Panc1 (cell line): ENCODE measurements around the gene ITPKC. TPM values are rescaled to one million over a fixed set of nuclear protein-coding genes. Genes with fewer than 3 reads are reported as not detected.

Source experiments
- ATAC-seq: fragments of 200-7000 bp; cut with Tn5 transposase; 2 replicates; pipeline ENCODE4 v1.9.1; 2020; ENCODE audit warnings: mild to moderate bottlenecking, moderate library complexity
- BruUV-seq: library from RNA; stranded (reverse); fragments of 400-500 nt; replicated peaks from 2 replicates; lab custom pipeline; 2021; lab: Mats Ljungman, UMichigan
- CTCF ChIA-PET: fragments of 300-600 bp; sonication (Branson Sonifier 250); formaldehyde crosslinking; loops from one replicate; lab custom pipeline; 2022; ENCODE audit warnings: antibody characterized with exemption; lab: Charles Lee
- POLR2A ChIA-PET: fragments of 300-600 bp; sonication (Branson Sonifier 250); formaldehyde crosslinking; loops from one replicate; lab custom pipeline; 2022; ENCODE audit warnings: antibody characterized with exemption; lab: Charles Lee
- DNase-seq: peaks from one replicate; pipeline ENCODE4 v3.0.0-alpha.2; 2010; ENCODE audit warnings: low read depth, low spot score
- H3K27ac ChIP-seq: 2 replicates; pipeline ENCODE4 v1.5.1; 2011; ENCODE audit warnings: mild to moderate bottlenecking, low read length, inconsistent platforms
- H3K27me3 ChIP-seq: fragments of 200-500 bp; sonication (Bioruptor generic); 2 replicates; pipeline ENCODE4 v1.6.0; 2014; ENCODE audit warnings: low read length, inconsistent platforms; ENCODE audit not compliant: control insufficient read depth, insufficient read depth
- H3K36me3 ChIP-seq: fragments of 200-500 bp; sonication (Bioruptor generic); 2 replicates; pipeline ENCODE4 v1.5.1; 2014; ENCODE audit warnings: inconsistent platforms, mild to moderate bottlenecking, low read length, moderate library complexity; ENCODE audit not compliant: control insufficient read depth, insufficient read depth
- H3K4me1 ChIP-seq: 2 replicates; pipeline ENCODE4 v1.5.1; 2011; ENCODE audit warnings: inconsistent platforms, mild to moderate bottlenecking, low read length, moderate library complexity; ENCODE audit not compliant: control insufficient read depth, insufficient read depth
- H3K4me3 ChIP-seq, 2 experiments: 2 replicates each; pipeline ENCODE4 v1.5.1; 2011 to 2012; ENCODE audit warnings: low read depth in 2 of 2, low read length in 2 of 2, mild to moderate bottlenecking in 2 of 2, inconsistent platforms in 1 of 2, moderate library complexity in 1 of 2
- H3K9me3 ChIP-seq: fragments of 200-500 bp; sonication (Bioruptor generic); 2 replicates; pipeline ENCODE4 v1.5.1; 2014; ENCODE audit warnings: low read depth, mild to moderate bottlenecking, inconsistent platforms, low read length, moderate library complexity; ENCODE audit not compliant: control insufficient read depth, insufficient read depth
- POLR2AphosphoS5 ChIP-seq: IDR thresholded peaks from 2 replicates; pipeline ENCODE4 v1.6.1; 2012; ENCODE audit warnings: mild to moderate bottlenecking, low read depth, low read length, moderate library complexity
- SIN3A ChIP-seq: IDR thresholded peaks from 2 replicates; pipeline ENCODE4 v1.6.1; 2012; ENCODE audit warnings: low read depth, mild to moderate bottlenecking, low read length, moderate library complexity, borderline replicate concordance; ENCODE audit not compliant: insufficient read depth
- TCF7L2 ChIP-seq: IDR thresholded peaks from 2 replicates; pipeline ENCODE4 v1.6.1; 2011; ENCODE audit warnings: mild to moderate bottlenecking, low read depth, low read length, inconsistent platforms
- in situ Hi-C: cut with HindIII; loops from 2 replicates; pipeline ENCODE4 v1.10.0; 2016; ENCODE audit warnings: low sequenced_read_pairs, low pct_unique_long_range_greater_than_20kb
- intact Hi-C: fragments of 100-400 bp; cut with micrococcal nuclease; formaldehyde crosslinking; loops from one replicate; pipeline ENCODE4 v1.10.0; 2022; ENCODE audit not compliant: unreplicated experiment
- total RNA-seq: library from RNA; stranded (reverse); gene quantifications from one replicate; pipeline ENCODE4 v1.2.1, GENCODE V29; 2021; ENCODE audit not compliant: unreplicated experiment
- TF ChIP-seq, protein P1 (sequence below), 2 experiments: IDR thresholded peaks; 2 replicates each; pipeline ENCODE4 v1.6.1; 2011 to 2012; ENCODE audit warnings: low read depth in 2 of 2, control low read depth in 1 of 2, low read length in 1 of 2, mild to moderate bottlenecking in 1 of 2, moderate library complexity in 1 of 2; ENCODE audit not compliant: insufficient read depth in 1 of 2
- TF ChIP-seq, protein P2 (sequence below): fragments of 450-650 bp; IDR thresholded peaks from 2 replicates; pipeline ENCODE4 v1.5.1; 2017; ENCODE audit warnings: mild to moderate bottlenecking

The ITPKC gene
- total RNA-seq, 1 experiment from 2014 or later, result 7.2 TPM

DNA sequence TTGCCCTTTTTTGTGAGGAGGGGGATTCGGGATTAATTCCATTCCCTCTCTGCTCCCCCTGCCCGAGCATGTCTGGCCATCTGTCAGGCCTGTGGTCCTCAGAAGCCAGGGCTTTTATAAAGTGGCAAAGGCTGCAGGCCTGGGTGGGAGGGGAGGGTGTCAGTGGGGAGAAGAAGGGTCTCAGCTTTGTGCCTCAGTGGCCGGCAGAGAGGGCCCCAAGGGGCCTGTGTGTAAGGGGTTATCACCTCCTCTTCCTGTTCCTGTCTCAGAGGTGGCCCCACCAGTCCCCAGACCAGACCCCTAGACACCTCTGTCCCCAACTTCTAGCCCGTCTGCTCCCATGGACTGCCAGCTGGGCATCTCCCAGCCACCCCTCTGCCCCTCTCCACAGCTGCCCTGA is 23.0 kb upstream of the ITPKC start:
- intact Hi-C loops, result no loop called here
- ChIA-PET POLR2A (no interaction called here), CTCF (no interaction called here)
- Histone ChIP-seq H3K36me3 (no peaks in the 10 kb centered on the region), H3K4me1 (peaks cover 9% of the 10 kb centered on the region), H3K27ac (no peak overlapping the region), H3K4me3 (no peak overlapping the region), H3K27me3 (no peaks in the 10 kb centered on the region), H3K9me3 (no peaks in the 10 kb centered on the region)
- no TSS peak for BruUV-seq
- in situ Hi-C loops, result no loop called here
- ATAC-seq (no peak), DNase-seq (no peak)
- TF ChIP-seq TCF7L2, result no peak

DNA sequence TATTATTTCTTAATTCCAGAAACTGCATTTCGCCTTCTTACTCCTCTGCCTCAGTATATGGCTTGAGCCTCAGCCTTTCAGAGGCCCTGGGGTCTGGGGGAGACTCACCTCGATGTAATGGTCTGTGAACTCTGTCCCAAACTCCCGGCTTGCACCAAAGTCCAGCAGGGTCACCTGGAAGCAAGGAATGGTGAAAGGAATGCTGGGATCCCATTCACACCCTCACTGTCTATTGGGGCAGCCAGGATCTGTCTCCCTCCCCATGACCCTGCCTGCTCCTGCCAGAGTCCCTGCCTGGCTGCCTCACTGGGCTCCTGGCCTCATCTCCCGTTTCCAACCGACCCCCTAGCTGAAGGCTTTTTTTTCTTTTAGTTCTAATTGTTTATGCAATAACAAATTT is 21.0 kb upstream of the ITPKC start:
- Histone ChIP-seq H3K27me3 (no peaks in the 10 kb centered on the region), H3K9me3 (no peaks in the 10 kb centered on the region), H3K4me1 (peaks cover 9% of the 10 kb centered on the region), H3K27ac (no peak overlapping the region), H3K36me3 (no peaks in the 10 kb centered on the region), H3K4me3 (no peak overlapping the region)
- intact Hi-C loops (no loop called here), in situ Hi-C loops (no loop called here)
- DNase-seq (no peak), ATAC-seq (no peak)
- no TSS peak for BruUV-seq
- CTCF ChIA-PET, result no interaction called here
- TF ChIP-seq SIN3A, result no peak
- TF ChIP-seq, protein P1, sequence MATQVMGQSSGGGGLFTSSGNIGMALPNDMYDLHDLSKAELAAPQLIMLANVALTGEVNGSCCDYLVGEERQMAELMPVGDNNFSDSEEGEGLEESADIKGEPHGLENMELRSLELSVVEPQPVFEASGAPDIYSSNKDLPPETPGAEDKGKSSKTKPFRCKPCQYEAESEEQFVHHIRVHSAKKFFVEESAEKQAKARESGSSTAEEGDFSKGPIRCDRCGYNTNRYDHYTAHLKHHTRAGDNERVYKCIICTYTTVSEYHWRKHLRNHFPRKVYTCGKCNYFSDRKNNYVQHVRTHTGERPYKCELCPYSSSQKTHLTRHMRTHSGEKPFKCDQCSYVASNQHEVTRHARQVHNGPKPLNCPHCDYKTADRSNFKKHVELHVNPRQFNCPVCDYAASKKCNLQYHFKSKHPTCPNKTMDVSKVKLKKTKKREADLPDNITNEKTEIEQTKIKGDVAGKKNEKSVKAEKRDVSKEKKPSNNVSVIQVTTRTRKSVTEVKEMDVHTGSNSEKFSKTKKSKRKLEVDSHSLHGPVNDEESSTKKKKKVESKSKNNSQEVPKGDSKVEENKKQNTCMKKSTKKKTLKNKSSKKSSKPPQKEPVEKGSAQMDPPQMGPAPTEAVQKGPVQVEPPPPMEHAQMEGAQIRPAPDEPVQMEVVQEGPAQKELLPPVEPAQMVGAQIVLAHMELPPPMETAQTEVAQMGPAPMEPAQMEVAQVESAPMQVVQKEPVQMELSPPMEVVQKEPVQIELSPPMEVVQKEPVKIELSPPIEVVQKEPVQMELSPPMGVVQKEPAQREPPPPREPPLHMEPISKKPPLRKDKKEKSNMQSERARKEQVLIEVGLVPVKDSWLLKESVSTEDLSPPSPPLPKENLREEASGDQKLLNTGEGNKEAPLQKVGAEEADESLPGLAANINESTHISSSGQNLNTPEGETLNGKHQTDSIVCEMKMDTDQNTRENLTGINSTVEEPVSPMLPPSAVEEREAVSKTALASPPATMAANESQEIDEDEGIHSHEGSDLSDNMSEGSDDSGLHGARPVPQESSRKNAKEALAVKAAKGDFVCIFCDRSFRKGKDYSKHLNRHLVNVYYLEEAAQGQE (IDR thresholded peaks at IDR 0.05; ENCODE audit: insufficient read depth in 1 of 2, low read depth in 2 of 2, low read length in 1 of 2), result no peak
- no peak for TF ChIP-seq TCF7L2
- TF ChIP-seq POLR2AphosphoS5, result no peak
- TF ChIP-seq, protein P2, sequence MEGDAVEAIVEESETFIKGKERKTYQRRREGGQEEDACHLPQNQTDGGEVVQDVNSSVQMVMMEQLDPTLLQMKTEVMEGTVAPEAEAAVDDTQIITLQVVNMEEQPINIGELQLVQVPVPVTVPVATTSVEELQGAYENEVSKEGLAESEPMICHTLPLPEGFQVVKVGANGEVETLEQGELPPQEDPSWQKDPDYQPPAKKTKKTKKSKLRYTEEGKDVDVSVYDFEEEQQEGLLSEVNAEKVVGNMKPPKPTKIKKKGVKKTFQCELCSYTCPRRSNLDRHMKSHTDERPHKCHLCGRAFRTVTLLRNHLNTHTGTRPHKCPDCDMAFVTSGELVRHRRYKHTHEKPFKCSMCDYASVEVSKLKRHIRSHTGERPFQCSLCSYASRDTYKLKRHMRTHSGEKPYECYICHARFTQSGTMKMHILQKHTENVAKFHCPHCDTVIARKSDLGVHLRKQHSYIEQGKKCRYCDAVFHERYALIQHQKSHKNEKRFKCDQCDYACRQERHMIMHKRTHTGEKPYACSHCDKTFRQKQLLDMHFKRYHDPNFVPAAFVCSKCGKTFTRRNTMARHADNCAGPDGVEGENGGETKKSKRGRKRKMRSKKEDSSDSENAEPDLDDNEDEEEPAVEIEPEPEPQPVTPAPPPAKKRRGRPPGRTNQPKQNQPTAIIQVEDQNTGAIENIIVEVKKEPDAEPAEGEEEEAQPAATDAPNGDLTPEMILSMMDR, result no peak
- POLR2A ChIA-PET, result no interaction called here

DNA sequence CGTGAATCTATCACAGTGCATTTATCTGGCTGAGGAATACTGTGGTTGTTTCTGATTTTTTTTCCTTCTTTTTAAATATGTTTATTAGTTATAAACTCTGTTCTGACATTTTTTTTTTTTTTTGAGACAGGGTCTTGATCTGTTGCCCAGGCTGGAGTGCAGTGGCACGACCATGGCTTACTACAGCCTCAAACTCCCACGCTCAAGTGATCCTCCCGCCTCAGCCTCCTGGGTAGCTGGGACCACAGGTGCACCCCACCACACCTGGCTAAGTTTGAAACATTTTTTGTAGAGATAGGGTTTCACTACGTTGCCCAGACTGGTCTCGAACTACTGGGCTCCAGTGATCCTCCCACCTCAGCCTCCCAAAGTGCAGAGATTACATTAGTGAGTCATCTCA is 19.9 kb upstream of the ITPKC start:
- in situ Hi-C loops, result no loop called here
- no peak overlapping the region for H3K4me3 ChIP-seq
- TF ChIP-seq, protein P1 (IDR thresholded peaks at IDR 0.05; ENCODE audit: insufficient read depth in 1 of 2, low read depth in 2 of 2, low read length in 1 of 2), result no peak
- TF ChIP-seq TCF7L2, result no peak
- TF ChIP-seq SIN3A, result no peak
- TF ChIP-seq, protein P2, result no peak
- TF ChIP-seq POLR2AphosphoS5, result no peak
- H3K4me1 ChIP-seq, result no peaks in the 10 kb centered on the region
- ChIA-PET CTCF (no interaction called here), POLR2A (no interaction called here)
- no peaks in the 10 kb centered on the region for H3K27me3 ChIP-seq
- no peak overlapping the region for H3K27ac ChIP-seq
- no TSS peak for BruUV-seq
- no peaks in the 10 kb centered on the region for H3K36me3 ChIP-seq
- intact Hi-C loops, result no loop called here
- DNase-seq (no peak), ATAC-seq (no peak)
- H3K9me3 ChIP-seq, result no peaks in the 10 kb centered on the region
